NB4 (cell line): ENCODE measurements around the gene SCN1A.
"Not testable (repeated sequence)": the region's sequence is repeated elsewhere in the genome, so short reads cannot be mapped to it uniquely, and the experiment has no call there.

ENCODE experiments used
- DNase-seq: peaks from one replicate; pipeline ENCODE4 v3.0.0; 2010; ENCODE audit warnings: low read depth
- H3K4me3 ChIP-seq: one replicate; pipeline ENCODE4 v1.5.1; 2011; ENCODE audit warnings: mild to moderate bottlenecking, low read depth, low read length, moderate library complexity
- MYC ChIP-seq: IDR thresholded peaks from 2 replicates; pipeline ENCODE4 v1.6.1; 2011; ENCODE audit warnings: low read depth, low read length
- POLR2A ChIP-seq: IDR thresholded peaks from 2 replicates; pipeline ENCODE4 v1.6.1; 2011; ENCODE audit warnings: mild to moderate bottlenecking; ENCODE audit not compliant: insufficient read length; ENCODE audit errors: extremely low read depth
- TF ChIP-seq, protein P1 (sequence below): IDR thresholded peaks from 2 replicates; pipeline ENCODE4 v1.6.1; 2011; ENCODE audit warnings: low read depth, low read length
- TF ChIP-seq, protein P2 (sequence below): IDR thresholded peaks from one replicate; pipeline ENCODE4 v1.5.1; 2012; ENCODE audit warnings: low read depth, low read length

The SCN1A gene

GRCh38 chr2:166152064-166152463 lies 24.2 kb upstream of the SCN1A start:
- no peak for DNase-seq
- TF ChIP-seq, protein P1, sequence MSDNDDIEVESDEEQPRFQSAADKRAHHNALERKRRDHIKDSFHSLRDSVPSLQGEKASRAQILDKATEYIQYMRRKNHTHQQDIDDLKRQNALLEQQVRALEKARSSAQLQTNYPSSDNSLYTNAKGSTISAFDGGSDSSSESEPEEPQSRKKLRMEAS = no peak
- TF ChIP-seq, protein P2, sequence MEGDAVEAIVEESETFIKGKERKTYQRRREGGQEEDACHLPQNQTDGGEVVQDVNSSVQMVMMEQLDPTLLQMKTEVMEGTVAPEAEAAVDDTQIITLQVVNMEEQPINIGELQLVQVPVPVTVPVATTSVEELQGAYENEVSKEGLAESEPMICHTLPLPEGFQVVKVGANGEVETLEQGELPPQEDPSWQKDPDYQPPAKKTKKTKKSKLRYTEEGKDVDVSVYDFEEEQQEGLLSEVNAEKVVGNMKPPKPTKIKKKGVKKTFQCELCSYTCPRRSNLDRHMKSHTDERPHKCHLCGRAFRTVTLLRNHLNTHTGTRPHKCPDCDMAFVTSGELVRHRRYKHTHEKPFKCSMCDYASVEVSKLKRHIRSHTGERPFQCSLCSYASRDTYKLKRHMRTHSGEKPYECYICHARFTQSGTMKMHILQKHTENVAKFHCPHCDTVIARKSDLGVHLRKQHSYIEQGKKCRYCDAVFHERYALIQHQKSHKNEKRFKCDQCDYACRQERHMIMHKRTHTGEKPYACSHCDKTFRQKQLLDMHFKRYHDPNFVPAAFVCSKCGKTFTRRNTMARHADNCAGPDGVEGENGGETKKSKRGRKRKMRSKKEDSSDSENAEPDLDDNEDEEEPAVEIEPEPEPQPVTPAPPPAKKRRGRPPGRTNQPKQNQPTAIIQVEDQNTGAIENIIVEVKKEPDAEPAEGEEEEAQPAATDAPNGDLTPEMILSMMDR = no peak
- TF ChIP-seq POLR2A (no peak), MYC (no peak)
- H3K4me3 ChIP-seq = no peak overlapping the region

DNA sequence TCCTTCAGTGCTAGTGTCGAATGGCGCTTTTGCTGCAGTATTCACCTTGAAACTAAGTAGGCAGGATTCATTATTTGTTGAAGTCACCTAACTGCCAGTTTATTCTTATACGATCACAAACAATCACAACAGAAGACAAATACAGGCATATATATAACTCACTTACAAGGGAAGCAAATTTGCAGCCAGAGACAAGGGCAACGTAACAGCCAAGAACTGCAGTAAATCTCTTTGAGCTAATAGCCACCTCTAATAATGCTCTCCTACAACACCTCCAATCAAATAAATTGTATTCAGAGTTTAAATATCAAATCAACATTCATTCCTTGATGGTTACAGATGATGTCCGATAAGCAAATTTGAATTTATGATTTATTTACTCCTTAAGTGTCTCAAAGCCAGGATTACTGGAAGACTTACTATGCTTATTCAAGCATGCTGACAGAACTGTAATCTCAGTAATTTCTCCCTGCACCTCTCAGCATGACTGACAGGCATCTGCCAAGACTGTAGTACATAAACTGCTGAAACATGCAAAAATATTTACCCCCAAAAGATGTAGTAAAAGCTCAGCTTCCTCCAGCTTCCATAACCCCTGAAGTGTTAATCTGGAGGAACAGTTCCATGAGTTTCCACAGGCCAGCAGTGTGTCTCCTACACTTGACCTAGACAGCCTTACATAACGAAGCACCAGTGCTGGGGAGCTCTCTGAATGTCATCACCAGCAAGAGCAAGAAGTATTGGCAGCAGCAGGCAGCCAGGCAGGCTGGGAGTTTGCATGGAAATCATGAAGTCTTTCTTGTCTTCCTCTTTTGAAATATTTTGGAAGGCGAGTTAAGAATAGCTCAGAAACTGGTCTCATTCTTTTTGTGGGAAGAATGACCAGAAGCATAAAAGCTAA lies 20.9 kb upstream of the SCN1A start:
- TF ChIP-seq, protein P2 = no peak
- TF ChIP-seq MYC (no peak), POLR2A (no peak)
- TF ChIP-seq, protein P1 = no peak
- no peak for DNase-seq
- no peak overlapping the region for H3K4me3 ChIP-seq

DNA sequence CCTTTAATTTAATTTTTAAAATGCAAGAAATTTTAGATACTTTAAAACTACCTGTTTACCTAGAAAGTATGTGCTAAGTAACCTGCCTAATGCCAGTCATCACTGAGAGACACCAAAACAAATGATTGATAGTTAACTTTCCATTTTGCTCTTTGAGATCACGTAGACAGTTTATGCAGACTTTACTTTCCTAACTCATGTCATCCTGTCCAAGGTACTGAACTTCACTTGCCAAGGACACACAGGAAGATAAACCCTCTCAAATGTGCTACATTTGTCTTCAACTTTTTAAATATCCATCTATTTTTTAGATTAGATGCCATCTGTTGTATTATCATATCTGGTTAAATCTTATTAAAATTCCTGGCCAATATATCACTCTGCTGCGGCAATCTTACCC lies 20.1 kb upstream of the SCN1A start:
- DNase-seq = no peak
- no peak overlapping the region for H3K4me3 ChIP-seq
- no peak for TF ChIP-seq POLR2A
- no peak for TF ChIP-seq MYC
- TF ChIP-seq, protein P2 = no peak
- TF ChIP-seq, protein P1 = no peak

DNA sequence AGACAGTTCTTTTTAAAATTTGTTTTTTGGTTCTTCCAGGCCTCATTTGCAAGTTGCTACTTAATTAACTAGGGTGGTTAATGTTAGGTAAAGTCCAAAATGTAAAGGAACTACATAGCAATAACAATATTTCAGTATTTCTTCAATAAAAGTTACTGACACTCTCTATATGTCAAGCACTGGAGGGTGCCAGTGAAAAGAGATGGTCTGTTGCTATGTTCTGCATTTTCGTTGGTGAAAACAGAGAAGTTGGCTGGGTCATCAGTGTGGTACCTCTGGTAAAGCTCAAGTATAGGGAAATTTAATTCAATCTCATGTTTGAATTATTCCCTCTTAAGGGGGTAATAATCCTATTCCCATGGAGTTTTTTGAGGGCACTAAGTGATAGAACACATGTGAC lies 16.3 kb upstream of the SCN1A start:
- TF ChIP-seq, protein P1 = no peak
- TF ChIP-seq MYC = no peak
- no peak for TF ChIP-seq POLR2A
- no peak overlapping the region for H3K4me3 ChIP-seq
- no peak for DNase-seq

GRCh38 chr2:166140932-166141331 lies 13.1 kb upstream of the SCN1A start:
- no peak for DNase-seq
- no peak overlapping the region for H3K4me3 ChIP-seq
- TF ChIP-seq, protein P2 = no peak
- TF ChIP-seq MYC (no peak), POLR2A (no peak)
- TF ChIP-seq, protein P1 = no peak

GRCh38 chr2:166140475-166140874 lies 12.7 kb upstream of the SCN1A start:
- DNase-seq = no peak
- TF ChIP-seq, protein P2 = no peak
- TF ChIP-seq MYC (no peak), POLR2A (no peak)
- TF ChIP-seq, protein P1 = no peak
- no peak overlapping the region for H3K4me3 ChIP-seq

GRCh38 chr2:166139479-166139878 lies 11.7 kb upstream of the SCN1A start:
- not testable (repeated sequence) for H3K4me3 ChIP-seq, DNase-seq
